Amniotic epithelial cell (primary cell): ENCODE results near the gene DEAF1.

ENCODE experiments used
- DNase-seq: peaks from one replicate; pipeline ENCODE4 v3.0.0-alpha.2; 2010; ENCODE audit warnings: low read depth

DEAF1 gene

DNA sequence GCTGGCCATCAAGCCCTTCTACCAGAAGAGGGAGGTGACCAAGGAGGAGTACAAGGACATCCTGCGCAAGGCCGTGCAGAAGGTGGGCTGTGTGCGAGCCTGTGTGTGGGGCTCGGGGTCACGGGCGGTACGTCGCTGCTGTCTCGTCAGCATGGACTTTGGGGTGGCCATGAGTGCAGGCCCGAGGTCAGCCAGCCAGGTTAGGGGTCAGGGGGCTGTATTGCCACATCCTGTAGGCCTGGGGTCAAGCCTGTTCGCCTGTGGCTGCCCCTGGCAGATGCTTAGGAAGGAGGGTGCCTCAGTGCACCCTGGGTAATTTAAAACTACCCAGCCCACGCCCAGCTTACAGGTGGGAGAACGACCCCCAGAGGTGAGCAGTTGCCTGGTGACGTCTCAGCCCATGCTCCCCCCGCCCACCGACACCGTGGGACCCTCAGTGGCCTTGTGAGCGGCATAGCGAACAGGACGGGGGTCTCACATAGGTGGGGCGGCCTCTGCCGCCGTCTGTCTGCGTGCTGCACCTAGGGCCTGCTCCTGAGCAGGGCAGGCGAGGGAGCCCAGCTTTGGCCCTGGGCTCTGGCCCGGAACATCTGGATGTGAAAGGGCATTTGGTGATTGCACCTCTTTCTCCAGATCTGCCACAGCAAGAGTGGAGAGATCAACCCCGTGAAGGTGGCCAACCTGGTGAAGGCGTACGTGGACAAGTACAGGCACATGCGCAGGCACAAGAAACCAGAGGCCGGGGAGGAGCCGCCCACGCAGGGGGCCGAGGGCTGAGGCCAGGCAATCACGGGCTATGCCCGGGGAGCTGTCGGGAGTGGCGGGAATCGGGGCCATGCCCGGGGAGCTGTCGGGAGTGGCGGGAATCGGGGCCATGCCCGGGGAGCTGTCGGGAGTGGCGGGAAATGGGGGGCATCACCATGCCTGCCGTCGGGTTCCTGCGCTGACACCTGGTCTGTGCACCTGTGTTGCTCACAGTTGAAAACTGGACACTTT is 83.7 kb downstream of the DEAF1 start:
- no peak for DNase-seq

DNA sequence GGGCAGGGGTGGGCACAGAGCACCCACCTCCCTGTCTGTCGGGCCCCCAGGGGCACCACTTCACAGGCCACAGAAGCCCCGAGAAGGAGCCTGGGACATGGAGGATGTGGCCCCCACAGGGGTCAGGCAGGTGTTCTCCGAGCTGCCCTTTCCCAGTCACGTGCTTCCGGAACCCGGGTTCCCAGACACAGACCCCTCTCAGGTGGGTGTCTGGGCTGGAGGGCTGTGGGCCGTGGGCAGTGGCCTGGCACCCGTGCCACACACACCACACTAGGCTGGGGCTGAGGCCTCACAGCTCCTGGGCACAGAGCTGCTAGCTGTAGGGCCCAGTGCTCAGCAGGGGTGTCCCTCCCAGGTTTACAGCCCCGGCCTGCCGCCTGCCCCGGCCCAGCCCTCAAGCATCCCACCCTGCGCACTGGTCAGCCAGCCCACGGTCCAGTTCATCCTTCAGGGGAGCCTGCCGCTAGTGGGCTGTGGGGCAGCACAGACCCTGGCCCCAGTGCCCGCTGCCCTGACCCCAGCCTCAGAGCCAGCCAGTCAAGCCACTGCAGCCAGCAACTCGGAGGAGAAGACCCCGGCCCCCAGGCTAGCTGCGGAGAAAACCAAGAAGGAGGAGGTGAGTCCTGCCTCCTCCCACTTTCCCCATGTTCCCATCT is 84.7 kb downstream of the DEAF1 start:
- DNase-seq: no peak

DNA sequence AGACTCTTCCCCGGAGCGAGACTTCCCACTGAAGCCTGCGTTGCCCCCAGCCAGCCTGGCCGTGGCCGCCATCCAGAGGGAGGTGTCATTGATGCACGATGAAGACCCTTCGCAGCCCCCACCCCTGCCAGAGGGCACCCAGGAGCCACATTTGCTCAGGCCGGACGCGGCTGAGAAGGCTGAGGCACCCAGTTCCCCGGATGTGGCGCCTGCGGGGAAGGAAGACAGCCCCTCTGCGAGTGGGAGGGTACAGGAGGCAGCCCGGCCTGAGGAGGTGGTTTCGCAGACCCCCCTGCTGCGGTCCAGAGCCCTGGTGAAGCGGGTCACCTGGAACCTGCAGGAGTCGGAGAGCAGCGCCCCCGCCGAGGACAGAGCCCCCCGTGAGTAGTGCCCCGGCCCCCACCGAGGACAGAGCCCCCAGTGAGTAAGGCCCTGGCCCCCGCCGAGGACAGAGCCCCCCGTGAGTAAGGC is 85.6 kb downstream of the DEAF1 start:
- no peak for DNase-seq

DNA sequence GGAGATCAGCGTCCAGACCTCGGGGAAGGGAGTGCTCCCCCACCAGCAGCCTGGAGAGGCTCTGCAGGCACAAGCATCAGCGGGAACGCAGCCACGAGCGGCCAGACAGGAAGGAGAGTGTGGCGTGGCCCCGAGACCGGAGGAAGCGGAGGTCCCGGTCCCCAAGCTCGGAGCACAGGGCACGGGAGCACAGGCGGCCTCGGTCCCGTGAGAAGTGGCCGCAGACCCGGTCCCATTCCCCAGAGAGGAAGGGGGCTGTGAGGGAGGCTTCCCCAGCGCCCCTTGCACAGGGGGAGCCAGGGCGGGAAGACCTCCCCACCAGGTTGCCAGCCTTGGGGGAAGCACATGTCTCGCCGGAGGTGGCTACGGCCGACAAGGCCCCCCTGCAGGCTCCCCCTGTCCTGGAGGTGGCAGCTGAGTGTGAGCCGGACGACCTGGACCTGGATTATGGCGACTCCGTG is 86.2 kb downstream of the DEAF1 start:
- no peak for DNase-seq

DNA sequence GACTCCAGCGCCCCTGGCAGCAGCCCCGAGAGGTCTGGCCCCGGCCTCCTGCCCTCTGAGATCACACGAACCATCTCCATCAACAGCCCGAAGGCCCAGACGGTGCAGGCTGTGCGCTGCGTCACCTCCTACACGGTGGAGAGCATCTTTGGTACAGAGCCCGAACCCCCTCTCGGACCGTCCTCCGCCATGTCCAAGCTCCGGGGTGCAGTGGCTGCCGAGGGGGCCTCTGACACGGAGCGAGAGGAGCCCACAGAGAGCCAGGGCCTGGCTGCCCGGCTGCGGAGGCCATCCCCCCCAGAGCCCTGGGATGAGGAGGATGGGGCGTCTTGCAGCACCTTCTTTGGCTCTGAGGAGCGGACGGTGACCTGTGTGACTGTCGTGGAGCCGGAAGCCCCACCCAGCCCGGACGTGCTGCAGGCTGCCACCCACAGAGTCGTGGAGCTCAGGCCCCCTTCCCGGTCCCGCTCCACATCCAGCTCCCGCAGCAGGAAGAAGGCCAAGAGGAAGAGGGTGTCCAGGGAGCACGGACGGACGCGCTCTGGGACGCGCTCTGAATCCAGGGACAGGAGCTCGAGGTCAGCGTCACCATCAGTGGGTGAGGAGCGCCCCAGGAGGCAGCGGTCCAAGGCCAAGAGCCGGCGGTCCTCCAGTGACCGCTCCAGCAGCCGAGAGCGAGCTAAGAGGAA is 86.9 kb downstream of the DEAF1 start:
- DNase-seq: no peak

DNA sequence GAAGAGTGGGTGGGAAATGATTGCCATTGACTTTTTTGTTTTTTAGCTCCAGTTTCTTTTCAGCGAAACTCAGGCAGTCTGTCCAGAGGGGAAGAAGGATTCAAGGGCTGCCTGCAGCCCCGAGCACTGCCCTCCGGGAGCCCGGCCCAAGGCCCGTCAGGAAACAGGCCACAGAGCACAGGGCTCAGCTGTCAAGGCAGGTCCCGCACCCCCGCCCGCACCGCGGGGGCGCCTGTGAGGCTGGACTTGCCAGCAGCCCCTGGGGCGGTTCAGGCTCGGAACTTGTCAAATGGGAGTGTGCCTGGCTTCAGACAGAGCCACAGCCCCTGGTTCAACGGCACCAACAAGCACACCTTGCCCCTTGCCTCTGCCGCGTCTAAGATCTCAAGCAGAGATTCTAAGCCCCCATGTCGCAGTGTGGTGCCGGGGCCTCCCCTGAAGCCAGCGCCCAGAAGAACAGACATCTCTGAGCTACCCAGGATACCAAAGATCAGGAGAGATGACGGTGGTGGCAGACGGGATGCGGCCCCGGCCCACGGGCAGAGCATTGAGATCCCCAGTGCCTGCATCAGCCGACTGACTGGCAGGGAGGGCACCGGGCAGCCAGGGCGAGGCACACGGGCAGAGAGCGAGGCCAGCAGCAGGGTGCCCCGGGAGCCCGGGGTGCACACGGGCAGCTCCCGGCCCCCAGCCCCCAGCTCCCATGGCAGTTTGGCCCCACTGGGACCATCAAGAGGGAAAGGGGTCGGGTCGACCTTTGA is 87.8 kb downstream of the DEAF1 start:
- no peak for DNase-seq

DNA sequence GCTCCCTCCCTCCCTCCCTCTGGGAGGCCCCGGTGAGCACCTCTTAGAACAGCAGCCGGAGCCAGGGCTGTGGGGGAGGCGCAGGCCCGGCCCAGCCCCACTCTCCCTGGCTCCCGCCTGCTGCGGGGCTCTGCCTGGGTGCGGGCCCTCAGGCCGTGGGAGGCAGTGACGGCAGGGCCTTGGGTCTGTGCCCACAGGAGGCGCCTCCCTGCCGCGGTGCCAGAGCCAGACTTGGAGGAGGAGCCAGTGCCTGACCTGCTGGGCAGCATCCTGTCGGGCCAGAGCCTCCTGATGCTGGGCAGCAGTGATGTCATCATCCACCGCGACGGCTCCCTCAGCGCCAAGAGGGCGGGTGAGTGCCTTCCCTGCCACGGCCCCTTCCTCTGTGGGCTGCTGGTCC is 88.8 kb downstream of the DEAF1 start:
- DNase-seq: peak; percentile 93

DNA sequence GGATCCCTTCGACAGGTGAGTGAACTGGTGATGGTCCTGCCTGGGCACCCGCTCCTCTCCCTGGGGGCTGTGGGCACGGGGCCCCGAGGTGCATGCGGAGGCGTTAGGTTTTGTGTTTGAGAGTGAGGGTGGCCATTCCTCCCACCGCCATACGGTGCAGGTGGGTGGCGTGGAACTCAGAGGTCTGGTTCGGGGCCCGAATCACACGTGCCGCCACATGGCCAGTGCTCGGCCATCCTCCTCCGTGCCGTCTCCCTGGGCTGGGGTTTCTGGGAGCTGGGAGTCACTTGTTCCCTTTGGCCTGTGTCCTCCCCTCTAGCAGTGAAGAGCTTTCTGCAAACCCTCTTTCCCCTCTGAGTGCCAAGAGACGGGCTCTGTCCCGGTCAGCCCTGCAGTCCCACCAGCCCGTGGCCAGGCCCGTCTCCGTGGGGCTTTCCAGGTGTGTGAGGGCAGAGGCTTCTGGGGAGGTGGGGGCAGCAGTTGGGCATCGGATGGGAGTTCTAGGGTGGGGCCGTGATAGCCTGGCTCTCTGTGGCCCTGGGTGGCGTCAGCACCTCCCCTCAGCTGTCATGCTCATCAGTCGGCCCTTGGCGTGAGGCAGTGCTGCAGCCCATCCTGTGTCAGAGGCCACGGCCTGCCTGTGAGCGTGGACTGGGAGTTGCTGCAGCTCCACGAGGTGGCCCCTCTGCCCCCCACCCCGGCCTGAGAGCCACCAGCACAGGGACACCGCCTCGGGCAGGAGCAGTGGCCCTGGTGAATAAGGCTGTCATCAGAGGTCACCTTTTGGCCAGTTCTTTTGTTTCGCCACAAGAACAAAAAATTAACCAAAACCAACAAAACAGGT is 89.5 kb downstream of the DEAF1 start:
- DNase-seq: no peak

DNA sequence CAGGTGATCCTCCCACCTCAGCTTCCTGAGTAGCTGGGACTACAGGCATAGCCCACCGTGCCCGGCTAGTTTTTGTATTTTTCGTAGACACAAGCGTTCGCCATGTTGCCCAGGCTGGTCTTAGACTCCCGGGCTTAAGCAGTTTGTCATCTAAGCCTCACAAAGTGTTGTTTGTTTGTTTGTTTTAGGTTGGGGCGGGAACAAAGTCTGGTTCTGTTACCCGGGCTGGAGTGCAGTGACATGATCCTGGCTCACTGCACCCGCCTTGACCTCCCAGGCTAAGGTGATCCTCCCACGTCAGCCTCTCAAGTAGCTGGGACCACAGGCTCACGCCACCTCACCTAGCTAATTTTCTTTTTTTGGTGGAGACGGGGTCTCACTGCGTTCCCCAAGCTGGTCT is 91.9 kb downstream of the DEAF1 start:
- no peak for DNase-seq

DNA sequence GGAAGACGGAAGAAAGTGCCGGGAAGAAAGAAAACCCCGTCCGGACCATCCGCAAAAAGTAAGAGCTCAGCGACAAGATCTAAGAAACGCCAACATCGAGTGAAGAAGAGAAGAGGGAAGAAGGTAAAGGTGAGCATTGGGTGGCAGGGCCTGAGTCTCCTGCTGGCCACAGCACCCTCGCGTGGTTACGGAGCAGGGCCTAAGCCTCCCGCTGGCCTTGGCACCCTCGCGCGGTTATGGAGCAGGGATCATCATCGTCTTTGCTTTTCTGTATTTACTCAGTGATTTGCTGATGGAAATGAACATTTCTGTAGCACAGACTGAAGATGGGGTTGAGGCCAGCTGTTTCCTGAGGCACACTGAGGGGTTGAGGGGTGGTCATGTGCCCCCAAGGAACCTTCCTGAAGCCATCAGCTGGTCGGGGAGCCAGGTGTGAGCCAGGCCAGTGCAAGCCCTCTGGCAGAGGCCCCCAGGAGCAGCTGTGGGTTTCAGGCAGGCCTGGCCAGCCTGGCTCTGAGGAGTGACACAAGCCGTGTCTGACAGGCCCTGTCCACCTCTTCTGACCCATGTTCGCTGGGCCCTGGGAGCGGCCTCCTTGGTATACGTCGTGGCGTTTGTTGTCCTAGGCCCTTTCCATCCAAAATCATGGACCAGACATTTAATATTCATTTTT is 93.3 kb downstream of the DEAF1 start:
- DNase-seq: no peak

DNA sequence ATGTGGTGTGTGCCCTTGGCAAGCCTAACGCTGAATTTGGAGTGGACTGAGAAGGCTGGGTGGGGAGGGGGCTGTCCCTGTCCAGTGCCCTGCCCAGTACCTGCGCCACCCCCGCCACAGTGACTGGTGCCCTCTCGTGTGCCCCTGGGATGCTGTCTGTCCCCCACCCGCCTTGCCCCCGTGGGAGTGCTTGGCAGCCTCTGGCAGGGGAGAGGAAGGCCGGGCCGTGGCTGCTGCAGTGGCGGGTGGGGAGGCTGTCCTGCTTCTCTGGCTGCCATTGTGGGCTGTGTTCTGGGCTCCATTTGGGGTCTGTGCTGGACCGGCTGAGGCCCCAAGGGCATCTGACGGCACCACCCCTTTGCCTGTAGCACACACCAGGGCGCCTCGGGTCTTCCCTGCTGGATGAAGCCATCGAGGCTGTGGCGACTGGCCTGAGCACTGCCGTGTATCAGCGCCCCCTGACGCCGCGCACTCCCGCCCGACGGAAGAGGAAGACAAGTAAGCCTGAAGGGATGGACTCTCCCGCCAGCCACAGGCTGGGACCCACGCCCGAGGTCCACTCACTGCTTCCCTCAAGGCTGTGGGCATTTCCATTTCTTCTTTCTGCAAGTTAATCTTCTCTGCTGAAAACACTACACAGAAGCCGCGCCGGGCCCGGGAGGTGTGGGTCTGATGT is 96.9 kb downstream of the DEAF1 start:
- no peak for DNase-seq

DNA sequence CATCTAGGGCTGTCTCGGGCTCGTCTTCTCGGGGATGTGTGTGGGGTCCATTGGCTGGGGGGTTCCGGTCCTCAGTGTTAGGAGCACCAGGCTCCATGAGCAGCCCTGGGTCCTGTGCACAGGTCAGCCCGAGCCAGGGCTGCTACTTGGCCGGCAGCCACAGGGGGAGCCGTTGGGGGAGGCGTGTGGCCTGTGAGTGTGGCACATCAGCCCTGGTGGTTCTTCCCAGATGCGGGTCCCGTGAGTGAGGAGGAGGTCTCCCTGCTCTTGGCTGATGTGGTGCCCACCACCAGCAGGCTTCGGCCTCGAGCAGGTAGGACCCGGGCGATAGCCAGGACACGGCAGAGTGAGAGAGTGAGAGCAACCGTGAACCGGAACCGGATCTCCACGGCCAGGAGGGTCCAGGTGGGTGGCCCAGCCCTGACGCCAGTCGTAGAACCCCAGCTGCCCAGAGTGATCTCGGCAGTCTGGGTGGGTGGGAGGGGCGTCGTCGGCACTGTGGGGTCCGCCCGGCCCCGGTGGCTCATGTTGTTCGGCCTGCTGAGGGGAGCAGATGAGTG is 97.8 kb downstream of the DEAF1 start:
- no peak for DNase-seq

DNA sequence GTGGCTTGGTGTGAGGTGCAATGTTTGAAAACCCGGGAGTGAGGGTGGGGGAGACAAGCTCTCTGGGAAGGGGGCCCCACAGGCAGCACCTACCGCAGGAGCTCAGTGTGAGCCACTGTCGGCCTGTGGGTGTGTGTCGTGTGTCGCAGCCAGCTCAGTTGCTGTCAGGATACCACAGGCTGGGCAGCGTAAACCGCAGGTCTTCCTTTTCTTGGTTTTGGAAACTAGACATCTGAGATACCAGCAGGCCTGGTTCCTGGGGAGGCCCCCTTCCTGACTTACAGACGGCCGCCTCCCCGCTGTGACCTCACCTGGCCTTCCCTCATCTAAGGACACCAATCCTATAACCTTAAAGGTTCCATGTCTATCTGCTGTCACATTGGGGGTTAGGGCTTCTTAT is 98.6 kb downstream of the DEAF1 start:
- DNase-seq: no peak

DNA sequence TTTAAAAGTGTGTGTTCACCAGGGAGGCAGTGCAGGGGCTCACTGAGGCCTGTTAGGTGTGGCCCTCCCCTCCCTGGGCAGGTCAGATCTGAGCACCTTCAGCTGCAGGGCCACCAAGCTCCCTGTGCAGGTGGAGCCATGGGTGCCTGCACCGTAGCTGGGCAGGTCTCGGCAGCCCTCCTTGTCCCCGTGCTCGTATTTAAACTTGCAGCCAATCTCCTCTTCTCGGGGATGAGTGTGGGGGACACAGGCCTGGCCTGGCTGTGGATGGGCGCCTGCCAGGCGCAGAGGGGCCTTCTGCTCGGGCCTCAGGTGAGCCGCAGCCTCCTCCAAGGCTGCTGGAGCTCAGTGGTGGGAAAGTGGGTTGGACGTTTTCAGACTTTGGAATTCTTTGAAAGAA is 99.6 kb downstream of the DEAF1 start:
- DNase-seq: no peak
